Loucy (cell line): ENCODE results near the gene ACRV1.

Experiments used
- CTCF ChIP-seq: fragments of 200-600 bp; sonication (generic); conservative IDR thresholded peaks from 2 replicates; pipeline ENCODE4 v1.5.1; 2014; ENCODE audit warnings: mild to moderate bottlenecking, antibody characterized with exemption, low read length
- EZH2phosphoT487 ChIP-seq: fragments of 200-600 bp; IDR thresholded peaks from 2 replicates; pipeline ENCODE4 v1.6.1; 2018; ENCODE audit warnings: antibody characterized with exemption, mild to moderate bottlenecking, moderate library complexity, borderline replicate concordance

- TF ChIP-seq CTCF (no peak), EZH2phosphoT487 (no peak)
These were observed 21.4 kb upstream of the ACRV1 start for GRCh38 chr11:125701858-125702621.
